Measurements from ENCODE around the gene NEDD9.

The NEDD9 gene

GRCh38 chr6:11232770-11233626 is 530 bp upstream of the NEDD9 start:
- no peak for DNase-seq

- no peak for DNase-seq
These were observed 790 bp downstream of the NEDD9 start for GRCh38 chr6:11231564-11232192.

- DNase-seq: no peak
These were observed 1.4 kb downstream of the NEDD9 start for GRCh38 chr6:11231108-11231463.

- no peak for DNase-seq
These were observed 2.0 kb downstream of the NEDD9 start for GRCh38 chr6:11230158-11231107.

- no peak for DNase-seq
These were observed 2.8 kb downstream of the NEDD9 start for GRCh38 chr6:11229655-11230046.

GRCh38 chr6:11228935-11229654 is 3.4 kb downstream of the NEDD9 start:
- DNase-seq: no peak

- DNase-seq: no peak
These were observed 4.8 kb downstream of the NEDD9 start for GRCh38 chr6:11227698-11228097.

- DNase-seq: no peak
These were observed 6.5 kb downstream of the NEDD9 start for GRCh38 chr6:11226005-11226404.

- no peak for DNase-seq
These were observed 7.5 kb downstream of the NEDD9 start for GRCh38 chr6:11224966-11225463.

GRCh38 chr6:11224252-11224965 is 8.1 kb downstream of the NEDD9 start:
- peak; percentile 37 for DNase-seq

- no peak for DNase-seq
These were observed 9.1 kb downstream of the NEDD9 start for GRCh38 chr6:11223286-11223864.

- no peak for DNase-seq
These were observed 9.8 kb downstream of the NEDD9 start for GRCh38 chr6:11222385-11223277.

GRCh38 chr6:11221623-11222384 is 10.7 kb downstream of the NEDD9 start:
- DNase-seq: no peak

- DNase-seq: no peak
These were observed 13.1 kb downstream of the NEDD9 start for GRCh38 chr6:11219400-11219834.

GRCh38 chr6:11218538-11219399 is 13.7 kb downstream of the NEDD9 start:
- no peak for DNase-seq

- no peak for DNase-seq
These were observed 14.4 kb downstream of the NEDD9 start for GRCh38 chr6:11218102-11218442.

GRCh38 chr6:11217360-11218101 is 14.9 kb downstream of the NEDD9 start:
- no peak for DNase-seq

GRCh38 chr6:11215773-11216172 is 16.7 kb downstream of the NEDD9 start:
- DNase-seq: no peak

All from NK-92 treated with Interleukin-12 subunit alpha and Interleukin-12 subunit beta, amount 100 ng/mL, for 24 hours (cell line).